NCI-H510A (cell line): ENCODE measurements around the gene CH25H.

Experiments used
- DNase-seq: peaks from one replicate; lab custom pipeline; 2025; lab: John Stamatoyannopoulos, UW

Gene CH25H

DNA sequence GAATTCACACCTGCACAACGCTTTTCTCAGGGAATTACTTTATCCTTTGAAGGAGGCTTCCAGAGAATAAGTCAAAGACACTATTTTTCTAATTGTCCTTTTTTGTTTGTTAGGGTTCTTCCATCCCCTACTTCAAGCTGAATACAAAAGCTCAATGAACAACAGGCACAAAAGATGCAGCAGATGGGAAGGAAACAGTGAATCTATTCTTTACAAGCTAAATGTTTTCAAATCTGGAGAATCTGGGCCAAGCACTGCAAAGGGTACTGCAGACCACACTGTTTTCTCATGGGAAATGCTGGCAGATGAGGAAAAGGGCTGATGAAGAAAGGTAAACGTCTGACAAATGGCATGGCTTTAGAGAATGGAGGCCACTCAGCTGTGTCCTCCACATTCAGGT lies 25.9 kb upstream of the CH25H start:
- no peak for DNase-seq

DNA sequence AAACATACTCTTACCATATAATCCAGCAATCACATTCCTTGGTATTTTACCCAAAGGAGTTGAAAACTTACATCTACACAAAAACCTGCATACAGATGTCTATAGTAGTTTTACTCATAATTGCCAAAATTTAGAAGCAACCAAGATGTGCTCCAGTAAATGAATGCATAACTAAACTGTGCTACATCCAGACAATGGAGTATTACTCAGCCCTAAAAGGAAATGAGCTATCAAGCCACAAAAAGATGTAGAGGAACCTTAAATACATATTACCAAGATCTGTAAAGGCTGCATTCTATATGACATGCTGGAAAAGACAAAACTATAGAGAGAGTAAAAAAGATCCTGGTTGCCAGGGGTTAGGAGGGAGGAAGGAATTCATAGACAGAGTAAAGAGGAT lies 21.8 kb upstream of the CH25H start:
- no peak for DNase-seq

GRCh38 chr10:89228146-89228545 lies 21.0 kb upstream of the CH25H start:
- no peak for DNase-seq

- DNase-seq, result no peak
Observed at GRCh38 chr10:89226891-89227290, 19.8 kb upstream of the CH25H start.

DNA sequence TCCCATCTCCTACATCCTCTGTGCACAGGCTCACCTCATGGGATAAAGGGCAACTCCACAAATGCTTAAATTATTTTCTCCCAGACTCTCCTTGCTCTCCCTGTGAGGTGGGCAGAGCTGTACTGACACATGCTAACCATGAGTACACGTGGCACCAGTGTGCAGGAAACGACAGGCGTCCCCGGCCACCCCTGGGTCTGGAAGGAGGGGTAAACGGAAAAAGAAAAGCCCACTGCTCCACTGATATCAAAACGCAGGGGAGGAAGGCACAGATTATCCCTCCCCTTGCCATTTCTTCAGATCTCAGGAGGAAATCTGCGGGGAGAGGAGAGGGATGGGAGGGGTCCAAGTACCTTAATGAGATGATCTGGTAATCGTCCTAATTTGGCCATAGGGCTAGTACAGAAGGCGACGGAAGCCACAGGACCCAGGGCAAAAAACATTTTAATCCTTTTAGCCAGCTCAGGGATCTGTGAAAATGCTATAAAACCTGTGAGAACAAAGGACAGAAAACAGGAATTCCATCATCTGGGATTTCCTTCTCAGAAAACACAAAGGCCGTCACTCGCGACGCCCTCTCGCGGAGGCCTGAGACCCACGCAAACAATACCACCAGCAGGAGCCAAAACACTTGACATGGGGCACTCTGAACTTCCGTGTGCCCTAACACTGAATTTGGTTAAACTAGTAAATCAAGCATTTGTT lies 17.8 kb upstream of the CH25H start:
- no peak for DNase-seq

DNA sequence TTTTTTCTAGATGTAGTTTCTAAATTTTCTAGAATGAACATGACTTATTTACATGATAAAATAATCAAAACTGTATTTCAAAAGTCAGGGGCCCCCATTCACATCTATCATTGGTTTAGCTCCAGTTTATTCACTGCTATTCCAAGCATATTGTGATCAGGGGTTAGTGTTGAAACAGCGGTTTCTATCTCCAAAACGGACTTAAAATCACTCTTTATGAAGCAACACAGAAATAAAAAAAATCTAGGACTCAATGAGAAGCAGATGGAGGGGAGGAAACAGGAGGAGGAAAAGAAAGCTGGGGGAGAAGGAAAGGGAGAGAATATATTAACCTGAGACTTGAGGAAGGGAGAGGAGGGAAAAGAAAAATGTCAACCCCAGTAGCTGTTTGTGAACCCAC lies 14.8 kb upstream of the CH25H start:
- no peak for DNase-seq

GRCh38 chr10:89219513-89220218 lies 12.5 kb upstream of the CH25H start:
- DNase-seq, result no peak

DNA sequence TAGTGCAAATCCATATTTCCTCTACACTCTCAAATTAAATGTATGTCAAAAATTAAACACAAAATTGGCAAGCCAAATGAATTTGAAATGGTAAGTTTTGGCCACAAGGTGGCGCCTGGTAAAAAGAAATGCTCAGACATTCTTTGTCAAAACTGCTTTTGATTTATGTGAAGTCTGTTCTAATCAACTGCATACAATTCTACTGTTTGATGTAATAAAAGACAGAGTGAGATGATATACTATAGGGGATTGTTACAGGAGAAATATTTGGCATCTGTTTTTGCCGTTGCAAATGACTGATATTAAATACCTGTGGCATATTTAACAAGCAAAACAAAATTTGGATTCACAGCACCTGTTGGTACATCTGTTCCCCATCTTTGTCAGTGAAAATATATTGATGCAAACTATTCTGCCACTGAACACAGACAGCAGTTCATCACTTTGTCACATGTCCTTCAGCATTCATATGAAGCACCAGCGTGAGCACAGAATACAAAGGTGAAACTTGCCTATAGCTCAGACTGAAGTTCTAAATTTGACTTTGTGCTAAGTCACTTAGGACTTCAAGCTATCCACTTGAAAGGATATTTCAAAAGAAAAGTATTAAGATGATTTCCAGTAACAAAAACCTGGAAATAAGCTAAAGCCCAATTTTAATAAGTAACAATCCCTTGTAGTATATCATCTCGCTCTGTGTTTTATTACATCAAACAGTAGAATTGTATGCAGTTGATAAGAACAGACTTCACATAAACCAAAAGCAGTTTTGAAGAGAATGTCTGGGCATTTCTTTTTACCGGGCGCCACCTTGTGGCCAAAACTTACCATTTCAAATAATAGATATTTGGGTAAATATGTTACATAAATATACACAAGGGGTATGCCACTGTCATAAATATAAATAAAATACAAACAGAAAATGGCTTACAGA lies 10.2 kb upstream of the CH25H start:
- no peak for DNase-seq

GRCh38 chr10:89216056-89216455 lies 8.9 kb upstream of the CH25H start:
- DNase-seq, result no peak

DNA sequence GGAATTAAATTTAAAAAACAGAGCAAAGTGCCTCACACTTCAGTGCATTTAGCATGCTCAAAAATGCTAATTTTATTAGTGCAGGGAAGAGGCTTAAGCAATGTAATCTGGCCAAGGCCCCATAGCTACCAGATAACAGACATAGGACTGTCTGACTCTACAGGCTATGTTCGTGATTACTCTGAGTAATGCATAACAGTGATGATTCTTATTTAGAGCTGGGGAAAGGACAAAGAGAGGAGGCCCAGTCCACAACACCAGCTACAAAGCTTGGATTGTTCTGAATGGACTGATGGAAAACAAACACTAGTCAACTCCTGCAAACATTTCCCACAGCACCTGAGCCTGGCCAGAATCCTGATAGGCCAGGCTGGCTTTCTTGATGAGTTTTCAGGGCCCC lies 8.4 kb upstream of the CH25H start:
- DNase-seq, result no peak

DNA sequence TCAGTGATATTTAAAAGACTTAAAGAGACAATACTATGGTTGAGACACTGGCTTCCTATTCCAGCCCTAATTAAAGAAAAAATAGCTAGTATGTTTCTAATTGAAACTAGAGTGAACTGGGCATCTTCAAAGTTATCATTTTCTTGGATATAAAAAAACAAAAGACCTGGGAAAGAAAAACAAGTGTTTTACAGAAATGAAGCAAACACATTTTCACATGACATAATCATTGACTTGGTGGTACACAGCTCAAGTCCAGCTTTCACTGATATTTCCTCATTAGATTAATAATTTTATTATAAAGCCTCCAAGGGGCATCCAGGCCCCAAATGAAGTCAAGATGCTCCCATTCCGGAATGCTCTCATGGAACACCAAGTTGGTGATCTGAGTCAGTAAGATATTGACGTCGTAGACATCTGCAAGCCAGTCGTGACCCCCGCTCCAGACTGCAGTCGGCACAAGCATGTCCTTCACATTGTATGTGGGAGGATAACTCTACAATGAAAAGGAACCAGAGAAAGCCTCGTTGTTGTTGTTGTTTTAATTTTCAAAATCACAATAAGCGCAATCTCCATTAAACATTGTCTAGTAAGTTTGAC lies 7.5 kb upstream of the CH25H start:
- no peak for DNase-seq

GRCh38 chr10:89213191-89213808 lies 6.2 kb upstream of the CH25H start:
- DNase-seq, result no peak

DNA sequence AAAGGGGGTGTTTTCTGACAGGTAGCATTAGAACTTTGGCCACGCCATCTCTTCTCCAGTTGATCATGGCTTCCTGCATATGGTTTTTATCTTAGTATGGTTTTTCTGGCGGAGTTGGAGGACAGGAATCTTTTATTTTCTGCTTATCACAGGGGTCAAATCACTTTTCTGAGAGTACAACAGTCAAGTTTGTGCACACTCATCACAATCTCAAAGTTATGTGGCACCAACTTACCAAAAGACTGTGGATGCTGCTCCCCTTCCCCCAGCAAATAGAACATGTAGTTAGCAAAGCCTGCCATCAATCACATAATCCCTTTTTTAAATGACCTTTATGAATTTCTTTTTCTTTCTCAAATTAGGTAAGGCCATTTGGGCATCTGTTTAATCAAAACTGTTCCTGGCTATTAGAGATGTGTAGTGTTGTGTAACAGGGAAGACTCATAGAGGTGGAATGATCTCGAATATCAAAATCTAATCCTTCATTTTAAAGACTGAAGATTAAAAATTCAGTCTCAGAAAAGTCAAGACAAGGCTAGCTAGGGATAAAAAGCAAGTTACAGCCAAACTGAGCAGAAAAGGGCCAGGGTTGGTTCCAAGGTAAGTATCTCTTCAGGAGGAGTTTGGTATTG lies 3.8 kb upstream of the CH25H start:
- DNase-seq, result no peak

GRCh38 chr10:89209718-89210117 lies 2.6 kb upstream of the CH25H start:
- no peak for DNase-seq

GRCh38 chr10:89207801-89208551 lies 859 bp upstream of the CH25H start:
- DNase-seq, result no peak

GRCh38 chr10:89206402-89207180 lies 526 bp downstream of the CH25H start:
- DNase-seq, result no peak

DNA sequence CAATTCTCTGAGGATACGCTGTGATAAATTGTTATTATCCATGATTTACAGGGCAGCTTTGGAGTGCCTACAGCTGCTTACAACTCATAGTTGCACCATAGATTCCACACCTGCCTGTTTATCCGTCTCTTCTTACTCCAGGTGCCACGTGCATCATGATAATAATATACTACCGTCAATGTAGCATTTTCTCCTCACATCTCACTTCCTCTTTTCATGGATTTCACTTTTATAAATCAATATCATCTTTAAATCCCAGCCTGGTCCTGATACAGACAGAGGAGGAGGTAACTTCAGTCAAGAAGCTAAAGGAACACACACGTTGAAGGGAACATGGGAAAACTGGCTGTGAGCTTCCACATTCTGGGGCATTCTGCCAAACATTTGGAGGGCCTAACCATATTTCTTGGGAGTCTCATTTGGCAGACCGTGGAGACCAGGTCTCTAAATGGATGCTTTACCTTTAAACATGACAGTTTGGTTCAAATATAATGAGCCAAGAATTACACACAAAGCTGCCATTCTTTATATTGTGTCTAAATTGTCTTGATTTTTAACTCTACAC lies 2.4 kb downstream of the CH25H start:
- no peak for DNase-seq

GRCh38 chr10:89203237-89203636 lies 3.9 kb downstream of the CH25H start:
- DNase-seq, result no peak

DNA sequence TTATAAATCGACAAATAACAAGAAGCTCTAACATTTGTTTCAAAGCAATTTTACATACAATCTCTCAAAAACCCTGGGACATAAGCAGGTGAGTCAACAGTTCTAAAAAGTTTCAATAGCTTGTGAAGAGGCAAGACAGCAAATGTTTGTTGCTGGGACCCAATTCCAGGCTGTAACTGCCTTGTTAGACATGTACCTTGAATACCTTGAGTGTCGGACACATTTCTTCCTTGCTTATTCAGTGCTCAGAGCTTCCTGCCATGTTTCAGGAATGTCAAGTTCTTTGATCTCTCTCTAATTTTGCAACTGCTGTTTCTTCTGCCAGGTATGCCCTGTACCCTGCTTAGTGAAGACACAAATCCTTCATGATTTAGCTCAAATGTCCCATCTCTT lies 5.1 kb downstream of the CH25H start:
- no peak for DNase-seq
